Activated CD4-positive, alpha-beta T cell treated with anti-CD3 and anti-CD28 coated beads, Interleukin-2, amount 50 U/mL, for 48 hours (primary cell): ENCODE measurements around the gene OR4Q2.
"Not testable (repeated sequence)": the region's sequence is repeated elsewhere in the genome, so short reads cannot be mapped to it uniquely, and the experiment has no call there.

ENCODE experiments used
- DNase-seq, 2 experiments: peaks; one replicate each; pipeline ENCODE4 v3.0.0-alpha.2; 2020

The OR4Q2 gene

DNA sequence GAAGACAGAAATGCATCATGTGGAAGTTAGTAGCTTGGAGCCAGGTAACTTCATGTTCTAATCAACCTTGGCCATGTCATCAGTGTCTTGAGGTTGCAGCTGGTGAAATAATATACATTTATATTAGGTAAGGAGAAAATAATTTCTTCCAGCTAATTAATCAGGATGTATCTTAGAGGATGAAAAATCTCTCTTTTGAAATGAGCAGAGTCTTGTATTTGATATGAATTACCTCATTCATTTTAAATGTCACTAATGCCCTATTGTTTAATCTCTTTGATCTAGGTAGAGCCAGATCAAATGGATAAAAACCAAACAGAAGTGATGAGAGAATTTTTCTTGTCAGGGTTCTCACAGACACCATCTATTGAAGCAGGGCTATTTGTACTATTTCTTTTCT, at the start of gene OR4Q2:
OR4Q2 (plus strand) TSS at position 301 of the 400 bp plus-strand sequence.
- DNase-seq, result no peak

DNA sequence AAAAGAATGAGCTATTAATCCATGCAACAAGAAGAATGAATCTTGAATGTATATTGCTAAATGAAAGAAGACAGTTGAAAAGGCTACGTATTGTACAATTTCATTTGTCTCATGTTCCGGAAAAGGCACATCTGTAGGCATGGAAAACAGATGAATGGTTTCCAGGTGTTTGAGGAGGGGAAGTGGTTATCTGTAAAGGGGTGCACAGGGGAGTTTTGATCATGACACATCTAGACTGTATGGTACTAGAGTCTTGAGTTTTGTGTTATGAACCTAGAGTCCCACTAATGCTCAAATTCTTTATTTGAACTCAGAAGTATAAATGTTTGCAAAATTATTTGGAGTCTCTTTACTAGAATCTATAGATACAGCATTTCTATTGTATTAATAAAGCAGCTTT, 32.2 kb upstream of the OR4Q2 start:
- not testable (repeated sequence) for DNase-seq

DNA sequence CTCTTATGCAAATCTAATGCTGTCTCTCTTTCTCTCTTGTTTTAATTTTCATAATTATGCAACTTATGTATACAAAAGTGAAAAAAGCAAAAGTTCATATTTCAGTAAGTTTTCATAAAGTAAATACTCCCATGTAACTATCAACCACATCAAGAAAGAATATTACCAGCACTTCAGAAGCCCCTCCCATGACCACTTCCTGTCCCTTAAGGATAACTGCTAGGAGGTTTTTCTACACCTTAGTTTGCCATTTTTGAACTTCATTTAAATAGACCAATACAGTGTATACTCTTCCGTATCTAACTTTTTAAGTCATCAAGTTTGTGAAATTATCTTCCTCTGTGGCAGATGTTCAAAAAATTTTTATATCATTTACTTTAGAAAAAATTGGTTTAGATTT, 27.1 kb upstream of the OR4Q2 start:
- DNase-seq, result no peak

DNA sequence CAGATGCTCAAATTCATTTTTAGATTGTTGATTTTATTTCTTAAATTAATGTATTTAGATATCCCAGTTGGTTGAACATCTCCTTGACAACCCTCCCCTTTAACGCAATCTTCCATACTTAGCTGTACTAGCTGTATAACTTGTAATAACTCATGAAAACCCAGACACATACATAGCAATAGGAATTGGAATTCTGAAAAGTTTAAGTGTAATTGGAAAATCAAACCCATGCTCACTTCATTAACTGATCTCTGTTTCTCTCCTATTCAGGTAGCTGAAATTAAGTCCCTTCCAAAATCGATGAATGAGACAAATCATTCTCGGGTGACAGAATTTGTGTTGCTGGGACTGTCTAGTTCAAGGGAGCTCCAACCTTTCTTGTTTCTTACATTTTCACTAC, 26.7 kb upstream of the OR4Q2 start, which contains the start of gene OR4K15:
OR4K15 (plus strand) TSS at position 301 of the 400 bp plus-strand sequence; CDS start at position 301, 0 bp downstream.
- no peak for DNase-seq

DNA sequence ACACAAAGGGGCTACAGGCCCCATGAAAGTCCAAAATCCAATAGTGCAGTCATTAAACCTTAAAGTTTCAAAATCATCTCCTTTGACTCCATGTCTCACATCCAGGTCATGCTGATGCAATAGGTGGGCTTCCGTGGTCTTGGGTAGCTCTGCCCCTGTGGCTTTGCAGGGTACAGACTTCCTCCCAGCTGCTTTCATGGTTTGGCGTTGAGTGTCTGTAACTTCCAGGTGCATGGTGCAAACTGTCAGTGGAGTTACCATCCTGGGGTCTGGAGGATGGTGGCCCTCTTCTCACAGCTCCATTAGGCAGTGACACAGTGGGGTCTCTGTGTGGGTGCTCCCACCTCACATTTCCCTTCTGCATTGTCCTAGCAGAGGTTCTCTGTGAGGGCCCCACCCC, 8.5 kb upstream of the OR4Q2 start:
- DNase-seq, result no peak

DNA sequence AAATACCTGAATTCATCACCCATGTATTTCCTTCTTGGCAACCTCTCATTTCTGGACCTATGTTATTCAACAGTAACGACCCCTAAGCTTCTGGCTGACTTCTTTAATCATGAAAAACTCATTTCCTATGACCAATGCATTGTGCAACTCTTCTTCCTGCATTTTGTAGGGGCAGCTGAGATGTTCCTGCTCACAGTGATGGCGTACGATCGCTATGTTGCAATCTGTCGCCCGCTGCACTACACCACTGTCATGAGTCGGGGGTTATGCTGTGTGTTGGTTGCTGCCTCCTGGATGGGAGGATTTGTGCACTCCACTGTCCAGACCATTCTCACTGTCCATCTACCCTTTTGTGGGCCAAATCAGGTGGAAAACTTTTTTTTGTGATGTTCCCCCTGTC, 356 bp downstream of the OR4Q2 start:
- DNase-seq, result no peak

DNA sequence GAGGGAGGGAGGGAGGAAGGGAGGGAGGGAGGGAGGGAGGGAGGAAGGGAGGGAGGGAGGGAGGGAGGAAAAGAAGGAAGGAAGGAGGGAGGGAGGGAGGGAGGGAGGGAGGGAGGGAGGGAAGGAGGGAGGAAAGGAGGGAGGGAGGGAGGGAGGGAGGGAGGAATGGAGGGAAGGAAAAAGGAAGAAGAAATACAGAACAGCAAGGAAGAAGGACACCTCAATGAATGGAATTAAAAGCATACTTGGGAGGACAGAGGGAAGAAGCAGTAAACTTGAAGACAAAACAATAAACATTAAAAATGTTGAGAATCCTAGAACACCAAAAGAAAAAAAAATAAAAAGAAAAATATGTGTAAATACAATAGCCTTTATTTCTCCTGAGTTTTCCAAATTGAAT, 6.2 kb downstream of the OR4Q2 start:
- no peak for DNase-seq

DNA sequence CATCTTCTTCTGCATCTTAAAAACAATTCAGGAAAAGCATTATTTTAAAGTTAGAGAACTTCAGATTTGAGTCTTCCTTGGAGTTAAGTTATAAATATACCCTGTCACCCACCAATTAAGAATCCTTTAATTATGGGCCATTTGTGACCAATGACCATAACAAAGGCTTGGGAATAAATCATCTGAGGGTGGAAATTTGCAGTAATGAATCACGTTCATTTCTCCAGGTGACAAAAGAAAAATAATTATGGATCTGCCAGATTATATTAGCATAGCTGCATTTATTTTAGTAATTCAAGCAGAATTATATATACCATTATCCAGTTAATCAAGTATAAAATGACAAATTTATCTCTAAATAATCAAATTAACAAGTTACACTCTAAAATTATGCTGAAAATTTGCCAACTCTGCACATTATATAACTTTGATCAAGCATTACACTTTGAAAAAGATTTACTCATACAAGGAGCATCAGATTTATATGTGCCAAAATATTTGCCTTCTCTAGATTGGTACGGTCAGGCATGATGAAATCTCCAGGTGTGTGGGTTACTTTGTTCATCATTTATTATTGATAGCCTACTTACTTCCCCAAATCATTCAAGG, 17.4 kb downstream of the OR4Q2 start, which contains the start of gene OR4K14:
OR4K14 (minus strand) TSS at position 51 of the 609 bp plus-strand sequence. CDS start 4,114 bp downstream, outside the sequence.
- DNase-seq, result no peak

DNA sequence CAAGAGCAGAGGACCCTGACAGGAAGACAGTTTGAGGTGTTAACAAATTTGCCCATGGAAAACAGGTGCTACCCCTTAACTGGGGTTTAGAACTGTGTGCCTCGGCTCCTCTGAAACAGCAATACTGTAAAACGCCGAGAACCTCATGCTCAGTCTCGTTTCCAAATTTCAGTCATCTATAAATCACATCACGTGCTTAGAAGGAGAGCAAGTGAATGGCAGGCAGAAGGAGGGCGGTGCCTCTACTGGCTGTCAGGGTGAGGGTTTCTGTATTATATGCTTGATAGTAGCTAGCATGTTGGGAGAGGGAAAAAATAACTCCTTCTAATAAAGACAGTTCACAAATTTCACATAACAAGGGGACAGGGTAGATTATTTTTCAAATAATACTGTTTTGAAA, 29.1 kb downstream of the OR4Q2 start:
- no peak for DNase-seq

DNA sequence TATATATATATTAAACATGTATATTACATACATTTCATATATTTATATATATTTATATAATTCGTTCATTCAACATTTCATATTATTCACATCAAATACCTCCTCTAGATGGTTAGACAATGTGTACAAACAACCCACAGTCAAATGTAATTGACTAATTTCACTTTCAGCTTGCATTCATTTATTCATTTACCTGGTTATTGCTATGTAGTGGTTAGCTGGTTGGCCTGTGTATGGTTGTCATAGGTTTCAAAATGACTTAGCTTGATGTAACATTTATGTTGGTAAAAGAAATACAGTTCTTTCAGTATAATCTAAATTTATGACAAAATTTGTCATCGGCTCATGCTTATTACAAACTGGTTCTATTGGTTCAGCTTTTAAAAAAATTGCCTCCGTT, 33.5 kb downstream of the OR4Q2 start:
- DNase-seq, result no peak

DNA sequence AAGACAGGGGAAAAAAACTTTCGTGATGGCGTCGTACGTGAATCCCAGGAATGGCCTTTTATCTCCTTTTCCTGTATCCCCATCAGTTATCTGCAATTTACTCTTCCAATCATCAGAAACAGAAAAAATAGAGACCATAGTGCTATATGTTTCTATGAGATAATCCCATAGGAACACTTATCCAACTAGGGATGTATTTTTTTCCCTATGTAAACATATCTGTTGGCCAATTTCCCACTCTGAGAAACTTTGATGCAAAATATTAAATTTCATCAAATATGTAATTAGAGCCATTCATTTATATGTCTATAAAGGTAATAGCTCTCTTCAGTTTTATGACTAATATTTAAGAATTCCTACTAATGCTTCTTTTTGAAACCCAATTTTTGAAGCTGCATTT, 34.0 kb downstream of the OR4Q2 start, which contains the start of gene OR4K13:
OR4K13 (minus strand) TSS at position 101 of the 400 bp plus-strand sequence. CDS start 1,280 bp downstream, outside the sequence.
- DNase-seq, result no peak

DNA sequence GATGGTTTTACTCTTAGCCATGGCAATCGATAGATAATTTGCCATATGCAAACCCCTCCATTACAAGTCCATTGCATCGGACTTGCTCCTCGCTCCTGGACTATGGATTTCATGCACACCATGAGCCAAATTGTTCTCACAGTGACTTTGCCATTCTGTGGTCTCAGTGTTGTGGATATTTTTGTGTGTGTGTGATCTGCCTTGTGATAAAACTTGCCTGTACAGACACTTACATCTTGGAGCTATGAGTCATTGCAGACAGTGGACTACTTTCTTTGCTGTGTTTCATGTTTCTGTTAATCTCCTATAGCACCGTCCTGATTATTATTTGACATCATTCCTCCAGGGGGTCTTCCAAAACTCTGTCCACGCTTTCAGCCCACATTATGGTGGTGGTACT, 42.3 kb downstream of the OR4Q2 start:
- no peak for DNase-seq

DNA sequence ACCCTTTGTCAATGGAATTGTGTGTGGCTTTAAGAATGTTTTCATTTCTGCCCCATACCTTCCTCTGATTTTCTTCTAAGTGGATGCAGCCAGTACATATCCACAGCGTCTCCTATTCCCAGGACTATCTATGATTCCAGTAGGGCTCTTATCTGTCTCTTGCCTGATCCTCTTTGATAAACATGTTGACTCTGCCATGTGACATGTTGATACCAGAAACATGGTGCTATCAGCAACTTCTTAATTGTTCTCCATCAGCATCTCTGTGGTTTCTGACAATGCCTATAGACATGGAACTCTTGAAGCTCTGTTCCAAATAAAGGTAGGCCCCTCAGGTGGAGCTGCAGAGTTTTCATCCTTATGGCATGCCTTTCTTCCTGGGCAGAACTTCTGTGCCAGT, 46.2 kb downstream of the OR4Q2 start:
- no peak for DNase-seq
